Vagina (tissue), 2 donors: ENCODE measurements around the gene PLXNA1. TPM values are rescaled to one million over a fixed set of nuclear protein-coding genes. Genes with fewer than 3 reads are reported as not detected.

Source experiments
- DNase-seq, 2 donors: peaks; one replicate each; pipeline ENCODE4 v3.0.0-alpha.2; 2017; ENCODE audit errors: extremely low spot score in 2 of 2
- H3K27ac ChIP-seq: fragments of 200-600 bp; sonication (generic); one replicate; pipeline ENCODE4 v1.5.1; 2019
- H3K27me3 ChIP-seq: fragments of 200-600 bp; sonication (generic); one replicate; pipeline ENCODE4 v1.5.1; 2019
- H3K36me3 ChIP-seq, 2 donors: fragments of 200-600 bp; sonication (generic); one replicate each; pipeline ENCODE4 v1.5.1; 2017 to 2019
- H3K4me1 ChIP-seq: fragments of 200-600 bp; sonication (generic); one replicate; pipeline ENCODE4 v1.5.1; 2019
- H3K4me3 ChIP-seq, 2 donors: fragments of 200-600 bp; sonication (generic); 1 replicate in 1 of 2; 2 replicates in 1 of 2; pipeline ENCODE4 v1.5.1; 2016 to 2019
- H3K9me3 ChIP-seq: fragments of 200-600 bp; sonication (generic); one replicate; pipeline ENCODE4 v1.5.1; 2019
- POLR2A ChIP-seq, 2 donors: fragments of 450-650 bp; IDR thresholded peaks; one replicate each; pipeline ENCODE4 v1.6.1; 2017; ENCODE audit warnings: antibody characterized with exemption in 2 of 2, mild to moderate bottlenecking in 2 of 2, moderate library complexity in 2 of 2
- POLR2AphosphoS5 ChIP-seq, 2 donors: sonication (generic); formaldehyde crosslinking; IDR thresholded peaks; one replicate each; pipeline ENCODE4 v1.9.0; 2017; ENCODE audit warnings: antibody characterized with exemption in 2 of 2, mild to moderate bottlenecking in 2 of 2, low read depth in 1 of 2; ENCODE audit not compliant: insufficient read depth in 1 of 2
- intact Hi-C: fragments of 100-400 bp; cut with DNase I; formaldehyde crosslinking; loops from one replicate; pipeline ENCODE4 v1.15.1; 2023
- total RNA-seq: library from RNA; depleted of rRNA; stranded (reverse); fragments of >200 nt; gene quantifications from one replicate; pipeline ENCODE4 v1.2.3, GENCODE V29; 2016
- TF ChIP-seq, protein P1 (sequence below), 3 experiments: fragments of 450-650 bp in 2 of 3; fragments of 200-600 bp in 1 of 3; sonication (generic) in 1 of 3; IDR thresholded peaks; one replicate each; pipeline ENCODE4 v1.5.1; 2017 to 2019; ENCODE audit warnings: antibody characterized with exemption in 3 of 3, mild to moderate bottlenecking in 2 of 3, moderate library complexity in 2 of 3

PLXNA1 gene
- total RNA-seq, 1 donor from 2014 or later: 31.4 TPM

GRCh38 chr3:126983653-126984390 lies 907 bp downstream of the PLXNA1 start:
- DNase-seq: no peak
- Histone ChIP-seq H3K4me3 (peak overlapping the region; percentile 74 to 82), H3K9me3 (no peaks in the 10 kb centered on the region), H3K27me3 (no peaks in the 10 kb centered on the region), H3K27ac (peak overlapping the region; percentile 87), H3K36me3 (peaks cover 0 to 3% of the 10 kb centered on the region in 2 donors), H3K4me1 (peaks cover 49% of the 10 kb centered on the region)
- TF ChIP-seq, protein P1, sequence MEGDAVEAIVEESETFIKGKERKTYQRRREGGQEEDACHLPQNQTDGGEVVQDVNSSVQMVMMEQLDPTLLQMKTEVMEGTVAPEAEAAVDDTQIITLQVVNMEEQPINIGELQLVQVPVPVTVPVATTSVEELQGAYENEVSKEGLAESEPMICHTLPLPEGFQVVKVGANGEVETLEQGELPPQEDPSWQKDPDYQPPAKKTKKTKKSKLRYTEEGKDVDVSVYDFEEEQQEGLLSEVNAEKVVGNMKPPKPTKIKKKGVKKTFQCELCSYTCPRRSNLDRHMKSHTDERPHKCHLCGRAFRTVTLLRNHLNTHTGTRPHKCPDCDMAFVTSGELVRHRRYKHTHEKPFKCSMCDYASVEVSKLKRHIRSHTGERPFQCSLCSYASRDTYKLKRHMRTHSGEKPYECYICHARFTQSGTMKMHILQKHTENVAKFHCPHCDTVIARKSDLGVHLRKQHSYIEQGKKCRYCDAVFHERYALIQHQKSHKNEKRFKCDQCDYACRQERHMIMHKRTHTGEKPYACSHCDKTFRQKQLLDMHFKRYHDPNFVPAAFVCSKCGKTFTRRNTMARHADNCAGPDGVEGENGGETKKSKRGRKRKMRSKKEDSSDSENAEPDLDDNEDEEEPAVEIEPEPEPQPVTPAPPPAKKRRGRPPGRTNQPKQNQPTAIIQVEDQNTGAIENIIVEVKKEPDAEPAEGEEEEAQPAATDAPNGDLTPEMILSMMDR (IDR thresholded peaks at IDR 0.05): no peak
- TF ChIP-seq POLR2A (IDR thresholded peaks at IDR 0.05): no peak
- TF ChIP-seq POLR2AphosphoS5 (IDR thresholded peaks at IDR 0.05; ENCODE audit: insufficient read depth in 1 of 2, low read depth in 1 of 2): peak in 1 of 2 donors; percentile 47
- intact Hi-C loops: loop anchor here (5.0 to 10.0 kb wide), 3 partner anchors 232 to 561 kb away; partner anchors contain the start of gene CHCHD6

DNA sequence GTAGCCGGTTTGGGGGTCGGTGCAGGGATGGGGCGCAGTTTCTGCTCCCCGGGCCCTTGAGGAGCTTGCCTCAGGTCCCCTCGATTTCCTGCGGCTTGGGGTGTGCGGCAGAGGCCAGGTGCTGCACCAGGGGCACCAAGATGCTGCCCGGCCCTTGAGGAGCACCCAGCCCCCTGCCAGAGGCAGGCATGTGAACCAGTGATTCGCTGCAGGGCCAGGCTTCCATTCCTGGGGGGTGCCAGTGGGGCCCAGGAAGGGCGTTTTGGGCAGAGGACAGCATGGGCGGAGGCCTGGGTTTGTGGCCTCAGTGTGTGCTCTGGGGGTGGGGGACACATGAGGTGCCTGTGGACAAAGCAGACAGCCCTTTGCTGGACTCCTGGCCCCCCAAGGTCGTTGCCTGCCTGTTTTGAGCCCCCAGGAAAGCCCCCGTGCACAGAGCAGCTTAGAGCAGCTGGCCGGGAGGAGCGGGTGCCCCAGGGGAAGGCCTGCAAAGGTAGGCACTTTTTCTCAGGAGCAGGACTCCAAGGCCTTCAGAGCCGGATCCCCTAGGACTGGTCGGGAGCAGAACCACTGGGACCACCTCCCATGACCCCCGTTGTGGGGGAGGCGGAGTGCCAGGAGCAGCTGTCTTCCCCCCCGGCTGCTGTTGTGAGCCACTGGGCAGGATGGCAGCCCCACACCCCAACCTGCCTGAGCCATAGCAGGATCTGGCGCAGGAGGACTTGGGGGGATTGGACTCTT lies 1.6 kb downstream of the PLXNA1 start:
- no peak for DNase-seq
- TF ChIP-seq POLR2AphosphoS5 (IDR thresholded peaks at IDR 0.05; ENCODE audit: insufficient read depth in 1 of 2, low read depth in 1 of 2) (no peak), POLR2A (IDR thresholded peaks at IDR 0.05) (no peak)
- TF ChIP-seq, protein P1 (IDR thresholded peaks at IDR 0.05): no peak
- Histone ChIP-seq H3K4me1 (peaks cover 51% of the 10 kb centered on the region), H3K27me3 (no peaks in the 10 kb centered on the region), H3K27ac (peak overlapping the region; percentile 87), H3K4me3 (peak overlapping the region; percentile 74 to 82), H3K36me3 (peaks cover 0 to 8% of the 10 kb centered on the region in 2 donors), H3K9me3 (no peaks in the 10 kb centered on the region)
- intact Hi-C loops: loop anchor here (5.0 to 10.0 kb wide), 3 partner anchors 232 to 560 kb away; partner anchors contain the start of gene CHCHD6

- H3K4me1 ChIP-seq: peaks cover 59% of the 10 kb centered on the region
- H3K4me3 ChIP-seq: peak overlapping the region in 1 of 2 donors; percentile 74
- H3K27me3 ChIP-seq: no peaks in the 10 kb centered on the region
- no peak for DNase-seq
- H3K9me3 ChIP-seq: no peaks in the 10 kb centered on the region
- peak overlapping the region; percentile 87 for H3K27ac ChIP-seq
- H3K36me3 ChIP-seq: peaks cover 0 to 10% of the 10 kb centered on the region in 2 donors
- intact Hi-C loops: loop anchor here (10.0 kb wide), 1 partner anchor 559 kb away; no protein-coding TSS in a partner anchor
- no peak for TF ChIP-seq POLR2AphosphoS5 (IDR thresholded peaks at IDR 0.05; ENCODE audit: insufficient read depth in 1 of 2, low read depth in 1 of 2)
- no peak for TF ChIP-seq POLR2A (IDR thresholded peaks at IDR 0.05)
- TF ChIP-seq, protein P1 (IDR thresholded peaks at IDR 0.05): no peak
Measured at GRCh38 chr3:126985132-126985985, 2.4 kb downstream of the PLXNA1 start.

GRCh38 chr3:126986001-126986400 lies 3.1 kb downstream of the PLXNA1 start:
- TF ChIP-seq POLR2AphosphoS5 (IDR thresholded peaks at IDR 0.05; ENCODE audit: insufficient read depth in 1 of 2, low read depth in 1 of 2): no peak
- TF ChIP-seq, protein P1 (IDR thresholded peaks at IDR 0.05): no peak
- no peak for TF ChIP-seq POLR2A (IDR thresholded peaks at IDR 0.05)
- peaks cover 64% of the 10 kb centered on the region for H3K4me1 ChIP-seq
- H3K36me3 ChIP-seq: peaks cover 0 to 10% of the 10 kb centered on the region in 2 donors
- intact Hi-C loops: loop anchor here (10.0 kb wide), 1 partner anchor 559 kb away; no protein-coding TSS in a partner anchor
- H3K9me3 ChIP-seq: no peaks in the 10 kb centered on the region
- no peak overlapping the region for H3K4me3 ChIP-seq
- no peak for DNase-seq
- H3K27me3 ChIP-seq: no peaks in the 10 kb centered on the region
- H3K27ac ChIP-seq: peak overlapping the region; percentile 87
